ENCODE measurements around the gene KLHL29. TPM values are rescaled to one million over a fixed set of nuclear protein-coding genes. Genes with fewer than 3 reads are reported as not detected.

Gene KLHL29
- polyA plus RNA-seq, 2 donors: 2.1 to 3.8 TPM

DNA sequence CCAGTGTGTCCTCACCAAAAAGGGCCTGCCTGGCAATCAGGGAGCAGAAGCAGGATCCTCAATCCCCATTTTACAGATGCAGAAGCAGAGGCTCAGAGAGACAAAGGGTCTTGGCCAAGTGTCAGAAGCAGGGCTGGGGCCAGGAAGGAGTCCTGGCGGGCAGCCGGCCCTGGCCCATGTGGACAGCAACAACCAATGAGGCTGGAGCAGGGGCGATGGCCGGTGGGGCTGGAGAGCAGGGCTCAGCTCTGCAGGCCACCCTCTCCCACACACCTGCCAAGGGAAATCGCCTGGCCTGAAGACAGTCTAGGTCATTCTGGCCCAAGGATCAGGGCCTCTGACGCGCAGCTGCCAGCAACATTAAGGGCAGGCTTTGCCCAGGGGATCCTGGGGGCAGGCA is 298.0 kb downstream of the KLHL29 start:
- Histone ChIP-seq H3K4me3 (ENCODE audit: low read depth in 1 of 2, low read length in 2 of 2) (no peak overlapping the region), H3K36me3 (ENCODE audit: control insufficient read depth in 2 of 2, insufficient read depth in 2 of 2, low read length in 1 of 2) (peaks cover 0 to 4% of the 10 kb centered on the region in 2 donors), H3K27me3 (ENCODE audit: control insufficient read depth in 1 of 2, insufficient read depth in 2 of 2, low read length in 2 of 2) (no peaks in the 10 kb centered on the region), H3K27ac (ENCODE audit: low read depth in 2 of 2, low read length in 1 of 2) (no peak overlapping the region), H3K9me3 (ENCODE audit: control insufficient read depth in 2 of 2, insufficient read depth in 1 of 2, low read depth in 1 of 2, low read length in 1 of 2) (peaks cover 0 to 7% of the 10 kb centered on the region in 2 donors), H3K4me1 (ENCODE audit: control insufficient read depth in 2 of 2, insufficient read depth in 2 of 2, low read length in 1 of 2) (peaks cover 7 to 9% of the 10 kb centered on the region in 2 donors)
- 86 to 90% methylated on average over 7 of the region's 7 CpGs for WGBS, 2 donors

DNA sequence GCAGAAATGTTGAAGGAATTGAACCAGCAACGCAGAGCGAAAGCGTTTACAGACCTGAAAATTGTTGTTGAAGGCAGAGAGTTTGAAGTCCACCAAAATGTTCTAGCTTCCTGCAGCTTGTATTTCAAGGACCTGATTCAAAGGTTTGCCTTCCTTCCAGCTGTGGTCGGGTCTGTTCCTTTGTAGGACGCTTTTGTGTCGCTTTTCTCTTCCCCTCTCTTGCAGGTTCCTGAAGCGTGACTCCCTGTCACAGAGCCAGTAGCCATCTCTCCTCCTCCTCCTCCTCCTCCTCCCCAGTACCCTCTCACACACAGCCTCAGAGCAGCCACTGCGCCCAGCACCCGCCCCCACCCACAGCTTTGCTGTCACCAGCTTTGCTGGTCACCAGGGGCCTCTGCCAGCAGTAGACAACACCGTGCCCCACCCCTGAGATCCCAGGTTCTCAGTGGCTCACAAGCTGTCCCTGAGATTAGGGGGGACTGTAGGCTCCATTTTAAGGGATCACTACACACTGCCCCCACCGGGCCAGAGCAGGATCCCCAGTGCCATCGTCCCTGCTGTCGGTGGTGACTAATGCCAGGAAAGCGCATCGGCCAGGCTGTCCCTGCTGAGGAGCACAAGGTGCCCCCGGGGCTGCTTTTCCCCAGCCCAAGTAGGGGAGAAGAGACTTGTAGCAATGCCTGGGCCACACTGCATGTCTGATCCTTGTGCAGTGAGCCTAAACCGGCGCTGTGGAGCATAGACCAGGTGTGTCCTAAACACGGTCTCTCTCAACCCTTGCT is 299.6 kb downstream of the KLHL29 start:
- no peak overlapping the region for H3K27ac ChIP-seq (ENCODE audit: low read depth in 2 of 2, low read length in 1 of 2)
- no peak overlapping the region for H3K4me3 ChIP-seq (ENCODE audit: low read depth in 1 of 2, low read length in 2 of 2)
- H3K4me1 ChIP-seq (ENCODE audit: control insufficient read depth in 2 of 2, insufficient read depth in 2 of 2, low read length in 1 of 2): peaks cover 7 to 9% of the 10 kb centered on the region in 2 donors
- no peaks in the 10 kb centered on the region for H3K27me3 ChIP-seq (ENCODE audit: control insufficient read depth in 1 of 2, insufficient read depth in 2 of 2, low read length in 2 of 2)
- peaks cover 0 to 3% of the 10 kb centered on the region in 2 donors for H3K9me3 ChIP-seq (ENCODE audit: control insufficient read depth in 2 of 2, insufficient read depth in 1 of 2, low read depth in 1 of 2, low read length in 1 of 2)
- WGBS, 2 donors: 56 to 61% methylated on average over 19 of the region's 19 CpGs
- H3K36me3 ChIP-seq (ENCODE audit: control insufficient read depth in 2 of 2, insufficient read depth in 2 of 2, low read length in 1 of 2): peaks cover 0 to 11% of the 10 kb centered on the region in 2 donors

DNA sequence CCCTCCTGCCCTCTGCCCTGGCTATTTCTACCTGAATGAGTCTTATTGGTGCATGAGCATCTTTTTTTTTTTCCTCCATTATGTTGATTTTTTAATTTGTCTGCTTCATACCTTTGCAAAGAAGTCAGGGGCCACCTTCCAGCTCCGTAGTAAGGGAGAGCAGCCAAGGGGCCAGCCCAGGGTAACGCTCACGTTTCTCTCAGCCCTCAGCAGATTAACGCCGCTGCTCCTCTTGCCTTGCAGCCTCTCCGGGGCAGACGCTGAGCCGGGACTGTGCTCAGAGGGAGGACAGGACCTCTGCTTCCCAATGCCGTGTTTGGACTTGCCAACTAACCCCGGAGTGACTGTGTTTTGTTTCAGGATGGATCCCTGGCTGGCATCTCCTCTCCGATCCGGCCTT is 300.2 kb downstream of the KLHL29 start:
- Histone ChIP-seq H3K4me3 (ENCODE audit: low read depth in 1 of 2, low read length in 2 of 2) (no peak overlapping the region), H3K9me3 (ENCODE audit: control insufficient read depth in 2 of 2, insufficient read depth in 1 of 2, low read depth in 1 of 2, low read length in 1 of 2) (peaks cover 0 to 3% of the 10 kb centered on the region in 2 donors), H3K36me3 (ENCODE audit: control insufficient read depth in 2 of 2, insufficient read depth in 2 of 2, low read length in 1 of 2) (peaks cover 0 to 15% of the 10 kb centered on the region in 2 donors), H3K27me3 (ENCODE audit: control insufficient read depth in 1 of 2, insufficient read depth in 2 of 2, low read length in 2 of 2) (no peaks in the 10 kb centered on the region), H3K27ac (ENCODE audit: low read depth in 2 of 2, low read length in 1 of 2) (no peak overlapping the region), H3K4me1 (ENCODE audit: control insufficient read depth in 2 of 2, insufficient read depth in 2 of 2, low read length in 1 of 2) (peaks cover 7 to 9% of the 10 kb centered on the region in 2 donors)
- WGBS, 2 donors: 39 to 46% methylated on average over 12 of the region's 12 CpGs

DNA sequence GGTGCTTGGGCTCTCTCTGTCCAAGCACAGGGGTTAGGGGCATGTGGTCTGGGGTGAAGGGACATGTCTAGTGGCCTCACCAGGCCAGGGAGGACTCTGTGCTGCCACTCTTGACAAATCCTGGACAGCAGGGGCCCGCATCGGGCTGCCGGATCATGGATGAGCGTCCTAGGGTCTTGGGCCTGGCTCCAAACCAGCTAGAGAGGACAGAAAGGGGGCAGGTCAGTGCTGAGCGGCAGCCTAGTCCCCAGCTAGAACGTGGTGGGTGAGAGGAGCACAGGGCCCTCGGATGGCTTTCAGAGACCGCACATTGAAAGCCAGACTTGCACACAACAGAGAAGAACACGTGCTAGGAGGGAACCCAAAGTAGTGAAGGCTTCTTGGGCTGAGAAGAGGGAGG is 300.7 kb downstream of the KLHL29 start:
- peaks cover 0 to 3% of the 10 kb centered on the region in 2 donors for H3K9me3 ChIP-seq (ENCODE audit: control insufficient read depth in 2 of 2, insufficient read depth in 1 of 2, low read depth in 1 of 2, low read length in 1 of 2)
- peaks cover 0 to 19% of the 10 kb centered on the region in 2 donors for H3K36me3 ChIP-seq (ENCODE audit: control insufficient read depth in 2 of 2, insufficient read depth in 2 of 2, low read length in 1 of 2)
- H3K4me3 ChIP-seq (ENCODE audit: low read depth in 1 of 2, low read length in 2 of 2): no peak overlapping the region
- 84 to 88% methylated on average over 9 of the region's 9 CpGs for WGBS, 2 donors
- H3K4me1 ChIP-seq (ENCODE audit: control insufficient read depth in 2 of 2, insufficient read depth in 2 of 2, low read length in 1 of 2): peaks cover 7 to 9% of the 10 kb centered on the region in 2 donors
- H3K27me3 ChIP-seq (ENCODE audit: control insufficient read depth in 1 of 2, insufficient read depth in 2 of 2, low read length in 2 of 2): no peaks in the 10 kb centered on the region
- no peak overlapping the region for H3K27ac ChIP-seq (ENCODE audit: low read depth in 2 of 2, low read length in 1 of 2)

DNA sequence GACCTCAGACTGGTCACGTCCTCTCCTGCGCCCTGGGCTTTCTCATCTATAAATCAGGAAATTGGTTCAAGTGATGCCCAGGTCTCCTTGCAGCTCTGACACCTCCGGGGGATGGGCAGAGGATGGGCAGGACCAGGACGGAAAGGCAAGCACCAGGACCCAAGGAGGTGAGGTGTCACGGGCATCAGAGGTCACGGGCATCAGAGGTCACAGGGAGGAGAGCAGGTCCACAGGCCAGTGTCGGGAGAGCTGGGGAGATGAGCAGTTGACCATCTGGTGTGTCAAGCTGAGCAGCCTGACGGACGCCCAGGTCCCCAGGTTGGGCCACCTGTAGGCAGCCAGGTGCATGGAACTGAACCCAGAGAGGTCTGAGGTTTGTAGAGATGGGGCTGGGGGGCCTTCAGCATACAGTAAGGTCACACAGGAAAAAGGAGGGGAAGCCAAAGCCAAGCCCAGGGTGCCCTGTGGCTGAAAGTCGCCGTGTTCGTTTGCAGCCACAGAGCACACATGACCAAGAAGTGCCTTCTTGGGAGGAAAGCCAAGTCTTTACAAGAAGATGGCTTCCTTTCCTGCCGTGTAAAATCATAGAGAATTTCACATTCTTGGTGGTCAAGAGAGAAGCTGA is 301.5 kb downstream of the KLHL29 start:
- WGBS, 2 donors: 86 to 91% methylated on average over 13 of the region's 13 CpGs
- H3K36me3 ChIP-seq (ENCODE audit: control insufficient read depth in 2 of 2, insufficient read depth in 2 of 2, low read length in 1 of 2): peaks cover 0 to 25% of the 10 kb centered on the region in 2 donors
- no peak overlapping the region for H3K4me3 ChIP-seq (ENCODE audit: low read depth in 1 of 2, low read length in 2 of 2)
- H3K4me1 ChIP-seq (ENCODE audit: control insufficient read depth in 2 of 2, insufficient read depth in 2 of 2, low read length in 1 of 2): peaks cover 7 to 9% of the 10 kb centered on the region in 2 donors
- H3K27me3 ChIP-seq (ENCODE audit: control insufficient read depth in 1 of 2, insufficient read depth in 2 of 2, low read length in 2 of 2): no peaks in the 10 kb centered on the region
- no peak overlapping the region for H3K27ac ChIP-seq (ENCODE audit: low read depth in 2 of 2, low read length in 1 of 2)
- peaks cover 0 to 3% of the 10 kb centered on the region in 2 donors for H3K9me3 ChIP-seq (ENCODE audit: control insufficient read depth in 2 of 2, insufficient read depth in 1 of 2, low read depth in 1 of 2, low read length in 1 of 2)

DNA sequence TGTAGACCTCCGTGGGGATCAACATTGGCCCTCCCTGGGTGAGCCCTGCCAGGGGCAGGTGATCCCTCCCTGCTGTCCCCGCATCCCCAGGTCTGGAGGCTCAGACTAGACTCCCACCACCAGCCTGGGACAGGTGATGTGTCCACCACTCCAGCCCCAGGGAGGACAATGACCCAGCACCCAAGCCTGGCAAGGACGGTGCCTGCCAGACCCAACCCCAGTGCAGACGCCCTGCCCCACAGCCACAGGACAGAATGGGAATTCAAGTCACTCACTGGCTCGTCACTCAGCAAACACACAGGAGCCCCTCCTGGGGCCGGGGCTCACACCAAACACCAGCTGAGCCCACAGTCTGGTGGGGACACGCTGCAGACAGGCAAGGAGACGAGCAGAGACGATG is 302.2 kb downstream of the KLHL29 start:
- H3K36me3 ChIP-seq (ENCODE audit: control insufficient read depth in 2 of 2, insufficient read depth in 2 of 2, low read length in 1 of 2): peaks cover 0 to 30% of the 10 kb centered on the region in 2 donors
- WGBS, 2 donors: 88 to 92% methylated on average over 9 of the region's 9 CpGs
- no peak overlapping the region for H3K4me3 ChIP-seq (ENCODE audit: low read depth in 1 of 2, low read length in 2 of 2)

DNA sequence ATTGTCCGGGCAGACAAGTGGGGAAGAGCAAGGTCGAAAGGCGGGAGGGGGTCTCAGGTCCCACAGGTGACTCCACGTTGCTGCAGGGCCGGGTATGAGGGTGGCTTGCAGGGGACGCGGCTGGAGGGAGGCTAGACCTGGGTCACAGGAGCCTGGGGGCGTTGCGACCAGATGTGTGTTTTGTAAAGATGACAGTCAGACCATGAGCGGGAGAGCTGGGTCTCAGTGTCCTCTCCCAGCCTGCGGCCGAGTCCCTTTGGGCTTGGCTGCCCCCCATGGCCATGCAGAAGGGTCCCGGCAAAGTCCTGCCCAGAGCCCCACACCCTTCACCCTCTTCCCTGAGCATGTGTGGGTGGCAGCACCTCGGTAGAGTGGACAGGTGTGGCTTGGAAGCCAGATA is 302.7 kb downstream of the KLHL29 start:
- Histone ChIP-seq H3K36me3 (ENCODE audit: control insufficient read depth in 2 of 2, insufficient read depth in 2 of 2, low read length in 1 of 2) (peaks cover 0 to 33% of the 10 kb centered on the region in 2 donors), H3K9me3 (ENCODE audit: control insufficient read depth in 2 of 2, insufficient read depth in 1 of 2, low read depth in 1 of 2, low read length in 1 of 2) (peaks cover 0 to 3% of the 10 kb centered on the region in 2 donors), H3K4me1 (ENCODE audit: control insufficient read depth in 2 of 2, insufficient read depth in 2 of 2, low read length in 1 of 2) (peaks cover 7 to 9% of the 10 kb centered on the region in 2 donors), H3K4me3 (ENCODE audit: low read depth in 1 of 2, low read length in 2 of 2) (no peak overlapping the region), H3K27ac (ENCODE audit: low read depth in 2 of 2, low read length in 1 of 2) (no peak overlapping the region), H3K27me3 (ENCODE audit: control insufficient read depth in 1 of 2, insufficient read depth in 2 of 2, low read length in 2 of 2) (no peaks in the 10 kb centered on the region)
- WGBS, 2 donors: 92 to 93% methylated on average over 14 of the region's 14 CpGs

More for the DNA sequence above, 302.2 kb downstream of the KLHL29 start:
- Histone ChIP-seq H3K27me3 (ENCODE audit: control insufficient read depth in 1 of 2, insufficient read depth in 2 of 2, low read length in 2 of 2) (no peaks in the 10 kb centered on the region), H3K9me3 (ENCODE audit: control insufficient read depth in 2 of 2, insufficient read depth in 1 of 2, low read depth in 1 of 2, low read length in 1 of 2) (peaks cover 0 to 3% of the 10 kb centered on the region in 2 donors), H3K4me1 (ENCODE audit: control insufficient read depth in 2 of 2, insufficient read depth in 2 of 2, low read length in 1 of 2) (peaks cover 7 to 9% of the 10 kb centered on the region in 2 donors), H3K27ac (ENCODE audit: low read depth in 2 of 2, low read length in 1 of 2) (no peak overlapping the region)

DNA sequence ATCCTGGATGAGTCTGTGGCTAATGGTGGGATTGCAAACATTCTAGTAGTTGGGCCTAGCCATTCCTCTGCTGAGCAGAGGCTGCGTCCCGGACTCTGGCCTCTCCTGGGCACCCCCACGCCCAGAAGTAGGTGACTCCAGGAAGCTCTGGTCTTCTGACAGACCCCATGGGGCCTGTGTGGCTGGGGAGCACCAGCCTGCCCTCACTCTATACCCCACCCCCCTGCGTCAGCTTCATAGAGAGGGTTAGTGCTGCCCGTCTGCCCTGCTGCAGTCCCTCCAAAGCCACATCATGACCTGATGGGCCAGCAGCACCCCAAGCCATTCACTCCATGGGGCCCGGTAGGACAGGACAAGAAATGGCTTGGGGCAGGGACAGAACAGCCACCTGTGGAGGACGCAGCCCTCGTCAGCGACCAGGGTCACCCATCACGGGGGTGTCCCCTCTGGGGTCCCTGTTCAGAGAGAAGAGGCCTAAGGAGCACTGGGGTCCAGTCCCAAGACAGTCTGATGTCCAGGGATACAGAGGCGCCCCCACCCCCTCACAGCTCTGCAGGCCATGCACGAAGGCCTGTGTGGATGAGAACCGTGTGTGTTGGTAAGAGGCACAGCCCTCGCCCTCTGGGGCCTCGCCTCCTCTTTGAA is 303.6 kb downstream of the KLHL29 start:
- peaks cover 7 to 9% of the 10 kb centered on the region in 2 donors for H3K4me1 ChIP-seq (ENCODE audit: control insufficient read depth in 2 of 2, insufficient read depth in 2 of 2, low read length in 1 of 2)
- WGBS, 2 donors: 86 to 89% methylated on average over 15 of the region's 15 CpGs
- peaks cover 0 to 3% of the 10 kb centered on the region in 2 donors for H3K9me3 ChIP-seq (ENCODE audit: control insufficient read depth in 2 of 2, insufficient read depth in 1 of 2, low read depth in 1 of 2, low read length in 1 of 2)
- H3K36me3 ChIP-seq (ENCODE audit: control insufficient read depth in 2 of 2, insufficient read depth in 2 of 2, low read length in 1 of 2): peaks cover 0 to 33% of the 10 kb centered on the region in 2 donors
- H3K27ac ChIP-seq (ENCODE audit: low read depth in 2 of 2, low read length in 1 of 2): no peak overlapping the region
- H3K27me3 ChIP-seq (ENCODE audit: control insufficient read depth in 1 of 2, insufficient read depth in 2 of 2, low read length in 2 of 2): no peaks in the 10 kb centered on the region
- H3K4me3 ChIP-seq (ENCODE audit: low read depth in 1 of 2, low read length in 2 of 2): no peak overlapping the region

DNA sequence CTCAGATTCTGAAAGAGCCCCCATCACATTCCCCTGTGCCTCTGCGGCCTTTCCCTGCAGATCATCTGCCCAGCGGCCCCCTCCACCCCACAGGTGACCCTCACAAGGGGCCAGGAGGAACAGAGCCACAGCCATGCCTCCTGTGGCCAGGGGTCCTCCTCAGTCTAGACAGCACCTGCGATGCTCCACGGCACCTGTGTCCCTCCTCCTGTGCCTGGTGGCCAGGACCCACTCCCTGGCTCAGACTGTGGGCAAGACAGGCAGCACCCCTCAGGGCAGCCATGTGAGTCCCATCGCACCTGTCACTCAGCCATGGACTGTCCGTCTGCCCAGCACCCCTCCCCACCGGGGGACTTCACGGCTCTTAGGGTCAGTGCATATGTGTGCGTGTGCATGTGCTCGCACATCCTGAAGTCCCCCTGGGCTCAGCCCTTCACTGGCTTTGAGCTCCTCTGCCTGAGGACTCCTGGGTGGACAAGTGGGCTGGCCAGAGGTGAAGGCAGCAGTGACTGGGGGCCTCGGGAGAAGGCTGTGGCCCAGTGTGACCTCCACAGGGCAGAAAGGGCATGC is 304.2 kb downstream of the KLHL29 start:
- WGBS, 2 donors: 82 to 86% methylated on average over 11 of the region's 11 CpGs
- H3K27me3 ChIP-seq (ENCODE audit: control insufficient read depth in 1 of 2, insufficient read depth in 2 of 2, low read length in 2 of 2): no peaks in the 10 kb centered on the region
- no peak overlapping the region for H3K4me3 ChIP-seq (ENCODE audit: low read depth in 1 of 2, low read length in 2 of 2)
- H3K27ac ChIP-seq (ENCODE audit: low read depth in 2 of 2, low read length in 1 of 2): no peak overlapping the region
- H3K36me3 ChIP-seq (ENCODE audit: control insufficient read depth in 2 of 2, insufficient read depth in 2 of 2, low read length in 1 of 2): peaks cover 0 to 34% of the 10 kb centered on the region in 2 donors
- H3K4me1 ChIP-seq (ENCODE audit: control insufficient read depth in 2 of 2, insufficient read depth in 2 of 2, low read length in 1 of 2): peaks cover 7 to 9% of the 10 kb centered on the region in 2 donors
- H3K9me3 ChIP-seq (ENCODE audit: control insufficient read depth in 2 of 2, insufficient read depth in 1 of 2, low read depth in 1 of 2, low read length in 1 of 2): peaks cover 0 to 3% of the 10 kb centered on the region in 2 donors
